HG03103 (cell line): ENCODE results near the gene DMBT1.

Experiments
- ATAC-seq: cut with Tn5 transposase; IDR thresholded peaks from one replicate; pipeline ENCODE4 v1.9.1; 2021; ENCODE audit warnings: low read depth; ENCODE audit not compliant: unreplicated experiment

The DMBT1 gene

GRCh38 chr10:122560279-122560804 is at the start of gene DMBT1:
TSS of gene DMBT1 (plus strand) at chr10:122560754. CDS start at chr10:122560771, 17 bp downstream.
- ATAC-seq: no peak

GRCh38 chr10:122513053-122513452 is 47.5 kb upstream of the DMBT1 start:
- no peak for ATAC-seq

- no peak for ATAC-seq
Measured at GRCh38 chr10:122514045-122514840, 46.3 kb upstream of the DMBT1 start.

- no peak for ATAC-seq
Measured at GRCh38 chr10:122515022-122515424, 45.5 kb upstream of the DMBT1 start.

- ATAC-seq: peak; percentile 80
Measured at GRCh38 chr10:122515588-122516231, 44.8 kb upstream of the DMBT1 start.

GRCh38 chr10:122516734-122517133 is 43.8 kb upstream of the DMBT1 start:
- no peak for ATAC-seq

GRCh38 chr10:122519144-122519543 is 41.4 kb upstream of the DMBT1 start:
- no peak for ATAC-seq

GRCh38 chr10:122519873-122520272 is 40.7 kb upstream of the DMBT1 start:
- no peak for ATAC-seq

- ATAC-seq: no peak
Measured at GRCh38 chr10:122521011-122521410, 39.5 kb upstream of the DMBT1 start.

GRCh38 chr10:122524811-122525210 is 35.7 kb upstream of the DMBT1 start:
- no peak for ATAC-seq

GRCh38 chr10:122525788-122526187 is 34.8 kb upstream of the DMBT1 start:
- no peak for ATAC-seq

- ATAC-seq: no peak
Measured at GRCh38 chr10:122526892-122527291, 33.7 kb upstream of the DMBT1 start.

GRCh38 chr10:122530177-122530576 is 30.4 kb upstream of the DMBT1 start:
- ATAC-seq: no peak

GRCh38 chr10:122531261-122531660 is 29.3 kb upstream of the DMBT1 start:
- no peak for ATAC-seq

GRCh38 chr10:122531939-122532338 is 28.6 kb upstream of the DMBT1 start:
- ATAC-seq: no peak

GRCh38 chr10:122532601-122533296 is 27.8 kb upstream of the DMBT1 start:
- no peak for ATAC-seq

- ATAC-seq: no peak
Measured at GRCh38 chr10:122537545-122537944, 23.0 kb upstream of the DMBT1 start.

- no peak for ATAC-seq
Measured at GRCh38 chr10:122541541-122542002, 19.0 kb upstream of the DMBT1 start.

GRCh38 chr10:122543676-122544445 is 16.7 kb upstream of the DMBT1 start:
- no peak for ATAC-seq

GRCh38 chr10:122544493-122544892 is 16.1 kb upstream of the DMBT1 start:
- ATAC-seq: no peak
